DMS 273 treated with DMSO at 0.1 percent for 48 hours (cell line): ENCODE results near the gene PTPRJ.

Source experiments
- DNase-seq: peaks from one replicate; lab custom pipeline; 2025; lab: John Stamatoyannopoulos, UW

The PTPRJ gene

GRCh38 chr11:47969401-47969800, 11.0 kb upstream of the PTPRJ start:
- DNase-seq, result no peak

- DNase-seq, result no peak
Measured at GRCh38 chr11:47971501-47971900, 8.9 kb upstream of the PTPRJ start.

GRCh38 chr11:47973173-47973572, 7.2 kb upstream of the PTPRJ start:
- no peak for DNase-seq

DNA sequence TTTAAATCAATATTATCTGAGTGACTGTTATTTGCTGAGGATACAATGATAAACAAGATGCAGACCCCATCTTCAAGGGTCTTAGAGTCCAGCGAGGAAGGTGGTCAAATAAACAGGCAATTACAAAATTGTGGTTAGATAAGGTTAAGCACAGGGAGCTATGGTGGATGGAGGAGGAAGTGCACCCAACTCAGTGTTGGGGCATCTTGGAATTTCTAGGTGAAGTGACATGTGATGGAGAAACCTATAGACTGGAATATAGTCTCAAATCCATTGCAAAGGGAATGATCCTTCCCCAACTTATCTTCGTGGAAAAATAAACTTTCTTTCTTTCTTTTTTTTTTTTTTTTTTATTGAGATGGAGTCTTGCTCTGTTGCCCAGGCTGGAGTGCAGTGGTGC, 3.4 kb upstream of the PTPRJ start:
- DNase-seq, result no peak

GRCh38 chr11:47977623-47978022, 2.7 kb upstream of the PTPRJ start:
- DNase-seq, result no peak

- peak; percentile 71 for DNase-seq
Measured at GRCh38 chr11:47979378-47980087, 826 bp upstream of the PTPRJ start.

- DNase-seq, result no peak
Measured at GRCh38 chr11:47980907-47981621, 705 bp downstream of the PTPRJ start.

- DNase-seq, result no peak
Measured at GRCh38 chr11:47981667-47982404, 1.5 kb downstream of the PTPRJ start.

- DNase-seq, result no peak
Measured at GRCh38 chr11:47982616-47983015, 2.3 kb downstream of the PTPRJ start.

GRCh38 chr11:47983464-47984397, 3.4 kb downstream of the PTPRJ start:
- no peak for DNase-seq

GRCh38 chr11:47986219-47986618, 5.9 kb downstream of the PTPRJ start:
- no peak for DNase-seq

GRCh38 chr11:47986742-47987141, 6.4 kb downstream of the PTPRJ start:
- DNase-seq, result no peak

DNA sequence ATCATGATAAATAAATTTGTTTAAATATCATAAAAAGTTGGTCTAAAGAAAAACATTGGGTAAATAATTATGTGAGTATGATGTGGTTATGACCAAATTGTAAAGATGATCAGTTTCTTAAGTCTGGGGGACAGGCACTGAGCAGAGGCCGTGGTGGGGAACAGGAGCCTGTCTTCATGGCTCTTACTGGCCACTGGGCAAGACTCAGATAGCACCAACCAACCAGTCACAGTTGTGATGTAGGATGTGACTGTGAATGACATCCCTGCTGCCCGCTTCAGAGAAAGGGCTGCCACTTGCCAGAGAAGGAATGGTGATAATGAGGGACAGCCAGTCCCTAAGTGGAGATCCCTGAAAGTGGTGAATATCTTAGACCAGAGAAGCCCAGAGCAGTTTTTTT, 7.0 kb downstream of the PTPRJ start:
- no peak for DNase-seq

GRCh38 chr11:47987781-47988180, 7.4 kb downstream of the PTPRJ start:
- DNase-seq, result no peak

DNA sequence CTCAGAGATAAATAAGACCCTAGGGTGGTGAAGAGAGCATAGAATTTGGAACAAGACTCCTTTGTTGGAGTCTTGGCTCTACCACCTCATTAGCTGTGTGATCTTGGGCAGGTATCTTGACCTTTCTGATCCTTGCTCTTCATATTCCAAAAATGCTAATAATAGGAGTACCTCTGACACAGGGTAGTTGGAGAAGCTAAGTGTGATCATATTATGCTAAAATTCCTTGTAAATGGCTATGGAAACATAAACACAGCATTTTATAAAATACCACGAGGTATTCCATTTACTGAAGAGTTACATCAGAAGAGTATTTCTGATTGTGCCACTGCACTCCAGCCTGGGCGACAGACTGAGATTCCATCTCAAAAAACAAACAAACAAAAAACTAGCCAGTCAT, 9.4 kb downstream of the PTPRJ start:
- no peak for DNase-seq

- no peak for DNase-seq
Measured at GRCh38 chr11:47991266-47991830, 11.0 kb downstream of the PTPRJ start.

- DNase-seq, result no peak
Measured at GRCh38 chr11:47991894-47992293, 11.5 kb downstream of the PTPRJ start.

DNA sequence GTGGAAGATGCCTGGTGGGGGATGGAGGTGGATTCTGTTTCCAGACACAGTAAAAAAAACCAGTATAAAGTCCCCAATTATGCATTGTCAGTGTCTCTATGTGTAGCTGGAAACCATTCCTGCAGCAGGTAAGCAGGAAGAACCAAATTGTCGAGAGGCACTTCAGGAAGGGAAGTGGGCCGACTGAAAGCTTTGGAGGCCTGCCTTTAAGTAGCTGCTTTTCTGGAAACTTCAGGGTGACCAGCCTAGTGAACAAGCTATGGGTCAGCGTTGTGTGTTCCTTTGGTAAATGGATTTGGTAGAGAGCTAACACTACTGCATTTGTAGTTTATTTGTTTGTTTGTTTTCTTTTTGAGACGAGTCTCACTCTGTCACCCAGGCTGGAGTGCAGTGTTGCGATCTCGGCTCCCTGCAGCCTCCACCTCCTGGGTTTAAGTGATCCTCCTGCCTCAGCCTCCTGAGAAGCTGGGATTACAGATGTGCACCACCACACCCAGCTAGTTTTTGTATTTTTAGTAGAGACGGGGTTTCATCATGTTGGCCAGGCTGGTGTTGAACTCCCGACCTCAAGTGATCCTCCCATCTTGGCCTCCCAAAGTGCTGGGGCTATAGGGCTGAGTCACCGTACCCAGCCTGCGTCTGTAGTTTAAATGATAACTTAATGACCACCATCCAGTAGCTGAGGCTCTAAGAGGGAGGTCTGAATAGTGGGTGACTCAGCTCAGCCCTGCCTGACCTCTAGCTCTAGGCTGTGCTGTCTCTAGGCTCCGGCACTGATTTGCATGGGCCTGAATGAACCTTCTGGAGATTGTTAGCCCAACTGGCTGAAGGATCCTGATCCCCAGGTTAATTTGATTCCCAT, 12.8 kb downstream of the PTPRJ start:
- no peak for DNase-seq

- DNase-seq, result no peak
Measured at GRCh38 chr11:47994417-47994816, 14.1 kb downstream of the PTPRJ start.

DNA sequence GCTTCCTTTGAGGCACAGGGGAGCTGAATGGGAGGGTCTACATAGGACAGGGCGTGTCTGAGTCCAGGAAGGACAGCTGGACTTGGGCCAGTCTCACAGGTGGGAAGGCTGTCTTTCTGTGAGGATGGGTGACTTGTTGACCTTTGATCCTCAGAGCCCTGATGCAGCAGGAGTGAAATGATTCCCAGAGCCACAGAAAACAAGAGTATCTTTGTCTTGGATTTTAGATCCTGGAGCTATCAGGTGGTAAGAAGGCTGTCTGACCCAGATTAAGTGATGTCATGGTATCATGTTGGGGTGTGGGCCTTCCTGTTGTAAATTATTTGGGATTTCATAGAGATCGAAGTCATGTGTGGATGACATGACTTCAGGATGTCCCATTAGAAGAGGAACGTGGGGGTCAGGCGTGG, 15.0 kb downstream of the PTPRJ start:
- DNase-seq, result no peak
